ENCODE results near the gene PLXNA2. TPM values are rescaled to one million over a fixed set of nuclear protein-coding genes. Genes with fewer than 3 reads are reported as not detected.

The PLXNA2 gene
- total RNA-seq, 1 experiment from 2014 or later, result 0.06 TPM

GRCh38 chr1:207992677-207993236 is 251.4 kb downstream of the PLXNA2 start:
- CTCF ChIA-PET, result no interaction called here
- H3K4me3 ChIP-seq (ENCODE audit: low read depth, low read length, poor library complexity, severe bottlenecking), result no peak overlapping the region
- H3K4me1 ChIP-seq (ENCODE audit: insufficient read depth, low read length, poor library complexity, severe bottlenecking), result no peaks in the 10 kb centered on the region
- H3K9me3 ChIP-seq (ENCODE audit: low read depth, low read length, poor library complexity, severe bottlenecking), result no peaks in the 10 kb centered on the region
- H3K27ac ChIP-seq (ENCODE audit: low read depth, low read length, poor library complexity, severe bottlenecking), result no peak overlapping the region
- TF ChIP-seq CTCF (conservative IDR thresholded peaks at IDR 0.05; ENCODE audit: low read depth, low read length), result no peak
- no peaks in the 10 kb centered on the region for H3K36me3 ChIP-seq (ENCODE audit: insufficient read depth, low read length, poor library complexity, severe bottlenecking)
- POLR2A ChIA-PET (ENCODE audit: low non-redundant PET), result no interaction called here
- DNase-seq (ENCODE audit: low spot score), result no peak
- intact Hi-C loops (cut with micrococcal nuclease; ENCODE audit: unreplicated experiment), result no loop called here
- H3K27me3 ChIP-seq (replicated peaks; ENCODE audit: insufficient read depth, low read depth, low read length, poor library complexity), result peaks cover 25% of the 10 kb centered on the region
- no TSS peak for BruUV-seq (replicated peaks)

GRCh38 chr1:207991583-207992026 is 252.6 kb downstream of the PLXNA2 start:
- ChIA-PET POLR2A (ENCODE audit: low non-redundant PET) (no interaction called here), CTCF (no interaction called here)
- Histone ChIP-seq H3K27me3 (replicated peaks; ENCODE audit: insufficient read depth, low read depth, low read length, poor library complexity) (peaks cover 21% of the 10 kb centered on the region), H3K36me3 (ENCODE audit: insufficient read depth, low read length, poor library complexity, severe bottlenecking) (no peaks in the 10 kb centered on the region), H3K4me3 (ENCODE audit: low read depth, low read length, poor library complexity, severe bottlenecking) (no peak overlapping the region), H3K27ac (ENCODE audit: low read depth, low read length, poor library complexity, severe bottlenecking) (no peak overlapping the region), H3K9me3 (ENCODE audit: low read depth, low read length, poor library complexity, severe bottlenecking) (no peaks in the 10 kb centered on the region), H3K4me1 (ENCODE audit: insufficient read depth, low read length, poor library complexity, severe bottlenecking) (no peaks in the 10 kb centered on the region)
- intact Hi-C loops (cut with micrococcal nuclease; ENCODE audit: unreplicated experiment), result no loop called here
- no TSS peak for BruUV-seq (replicated peaks)
- TF ChIP-seq CTCF (conservative IDR thresholded peaks at IDR 0.05; ENCODE audit: low read depth, low read length) (no peak), EZH2 (IDR thresholded peaks at IDR 0.05; ENCODE audit: borderline replicate concordance, low read depth, low read length, poor library complexity, severe bottlenecking) (no peak)
- DNase-seq (ENCODE audit: low spot score), result no peak

GRCh38 chr1:207990876-207991582 is 253.2 kb downstream of the PLXNA2 start:
- TF ChIP-seq CTCF (conservative IDR thresholded peaks at IDR 0.05; ENCODE audit: low read depth, low read length) (no peak), EZH2 (IDR thresholded peaks at IDR 0.05; ENCODE audit: borderline replicate concordance, low read depth, low read length, poor library complexity, severe bottlenecking) (no peak)
- H3K4me3 ChIP-seq (ENCODE audit: low read depth, low read length, poor library complexity, severe bottlenecking), result no peak overlapping the region
- ChIA-PET POLR2A (ENCODE audit: low non-redundant PET) (no interaction called here), CTCF (no interaction called here)
- no peaks in the 10 kb centered on the region for H3K4me1 ChIP-seq (ENCODE audit: insufficient read depth, low read length, poor library complexity, severe bottlenecking)
- H3K27ac ChIP-seq (ENCODE audit: low read depth, low read length, poor library complexity, severe bottlenecking), result no peak overlapping the region
- DNase-seq (ENCODE audit: low spot score), result no peak
- BruUV-seq (replicated peaks), result no TSS peak
- no peaks in the 10 kb centered on the region for H3K36me3 ChIP-seq (ENCODE audit: insufficient read depth, low read length, poor library complexity, severe bottlenecking)
- intact Hi-C loops (cut with micrococcal nuclease; ENCODE audit: unreplicated experiment), result no loop called here
- peaks cover 15% of the 10 kb centered on the region for H3K27me3 ChIP-seq (replicated peaks; ENCODE audit: insufficient read depth, low read depth, low read length, poor library complexity)
- H3K9me3 ChIP-seq (ENCODE audit: low read depth, low read length, poor library complexity, severe bottlenecking), result no peaks in the 10 kb centered on the region
